ENCODE results near the gene NUMB.

The NUMB gene

DNA sequence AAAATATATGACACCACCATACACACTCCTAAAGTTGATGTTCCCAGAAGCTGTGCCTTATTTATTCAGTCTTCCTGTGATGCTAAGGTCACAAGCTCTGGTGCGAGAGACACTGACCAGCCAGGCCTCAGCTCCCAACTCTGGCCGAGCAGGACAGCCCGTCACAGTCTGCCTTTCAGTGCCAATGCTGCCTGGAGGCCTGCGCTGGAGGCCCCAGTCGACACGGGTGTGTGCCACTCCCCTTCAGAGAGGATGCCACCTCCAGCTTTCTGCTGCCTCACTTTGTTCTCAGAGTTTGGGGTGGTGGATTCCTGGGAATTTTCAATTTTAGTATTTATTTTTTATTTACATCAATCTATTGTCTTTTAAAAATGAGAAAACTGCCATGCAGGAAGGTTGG, 228.3 kb downstream of the NUMB start:
- DNase-seq (ENCODE audit: low read depth) = no peak
- TF ChIP-seq, protein P1, sequence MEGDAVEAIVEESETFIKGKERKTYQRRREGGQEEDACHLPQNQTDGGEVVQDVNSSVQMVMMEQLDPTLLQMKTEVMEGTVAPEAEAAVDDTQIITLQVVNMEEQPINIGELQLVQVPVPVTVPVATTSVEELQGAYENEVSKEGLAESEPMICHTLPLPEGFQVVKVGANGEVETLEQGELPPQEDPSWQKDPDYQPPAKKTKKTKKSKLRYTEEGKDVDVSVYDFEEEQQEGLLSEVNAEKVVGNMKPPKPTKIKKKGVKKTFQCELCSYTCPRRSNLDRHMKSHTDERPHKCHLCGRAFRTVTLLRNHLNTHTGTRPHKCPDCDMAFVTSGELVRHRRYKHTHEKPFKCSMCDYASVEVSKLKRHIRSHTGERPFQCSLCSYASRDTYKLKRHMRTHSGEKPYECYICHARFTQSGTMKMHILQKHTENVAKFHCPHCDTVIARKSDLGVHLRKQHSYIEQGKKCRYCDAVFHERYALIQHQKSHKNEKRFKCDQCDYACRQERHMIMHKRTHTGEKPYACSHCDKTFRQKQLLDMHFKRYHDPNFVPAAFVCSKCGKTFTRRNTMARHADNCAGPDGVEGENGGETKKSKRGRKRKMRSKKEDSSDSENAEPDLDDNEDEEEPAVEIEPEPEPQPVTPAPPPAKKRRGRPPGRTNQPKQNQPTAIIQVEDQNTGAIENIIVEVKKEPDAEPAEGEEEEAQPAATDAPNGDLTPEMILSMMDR (IDR thresholded peaks at IDR 0.05; ENCODE audit: control insufficient read depth, extremely low read depth, insufficient read depth) = no peak
- H3K4me3 ChIP-seq (ENCODE audit: low read depth, low read length) = no peak overlapping the region

DNA sequence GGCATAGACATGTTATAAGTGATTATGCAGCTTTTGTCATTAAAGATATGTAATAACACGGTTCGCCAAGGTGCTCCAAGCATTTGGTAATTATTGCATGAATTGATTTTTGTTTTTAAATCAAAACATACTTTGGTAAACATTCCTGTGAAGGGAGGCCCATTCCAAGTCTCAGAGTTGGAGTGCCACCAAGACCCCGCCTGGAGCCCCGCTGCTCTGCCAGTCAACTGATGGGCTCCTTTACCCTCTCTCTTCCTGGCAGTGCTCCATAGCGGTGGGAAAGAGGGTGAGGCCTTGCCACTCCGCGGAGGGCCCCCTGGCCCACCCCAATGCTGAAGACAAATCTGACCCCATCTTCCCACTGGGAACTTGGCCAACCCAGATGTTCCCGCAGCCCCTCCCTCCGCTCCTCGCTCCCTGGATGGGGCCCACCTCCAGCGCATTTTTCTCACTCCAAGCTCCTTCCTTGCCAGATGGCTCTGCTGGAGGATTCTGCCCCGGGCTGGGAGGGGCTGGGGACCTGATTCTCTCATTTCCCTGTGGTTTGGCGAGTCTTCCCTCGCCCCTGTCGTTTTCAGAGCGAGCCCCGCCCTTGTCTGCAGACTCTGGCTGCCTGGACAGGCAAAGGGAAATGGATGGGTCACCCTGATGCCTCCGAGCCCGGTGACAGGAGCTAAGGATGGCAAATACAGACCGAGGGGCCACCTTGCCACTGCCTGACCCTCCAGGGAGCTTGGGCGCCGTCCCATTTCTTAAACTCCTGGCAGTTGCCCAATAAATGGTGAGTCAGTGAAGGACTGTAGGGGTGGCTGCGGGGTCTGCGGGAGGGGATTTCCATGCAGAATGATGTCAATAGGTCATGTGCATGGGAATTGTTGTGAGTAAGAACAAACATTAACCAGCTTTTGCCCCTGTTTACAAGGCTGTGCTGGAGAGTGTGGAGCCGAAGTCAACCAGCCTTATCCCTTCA, 230.2 kb downstream of the NUMB start:
- TF ChIP-seq, protein P1 (IDR thresholded peaks at IDR 0.05; ENCODE audit: control insufficient read depth, extremely low read depth, insufficient read depth) = no peak
- H3K4me3 ChIP-seq (ENCODE audit: low read depth, low read length) = no peak overlapping the region
- no peak for DNase-seq (ENCODE audit: low read depth)

DNA sequence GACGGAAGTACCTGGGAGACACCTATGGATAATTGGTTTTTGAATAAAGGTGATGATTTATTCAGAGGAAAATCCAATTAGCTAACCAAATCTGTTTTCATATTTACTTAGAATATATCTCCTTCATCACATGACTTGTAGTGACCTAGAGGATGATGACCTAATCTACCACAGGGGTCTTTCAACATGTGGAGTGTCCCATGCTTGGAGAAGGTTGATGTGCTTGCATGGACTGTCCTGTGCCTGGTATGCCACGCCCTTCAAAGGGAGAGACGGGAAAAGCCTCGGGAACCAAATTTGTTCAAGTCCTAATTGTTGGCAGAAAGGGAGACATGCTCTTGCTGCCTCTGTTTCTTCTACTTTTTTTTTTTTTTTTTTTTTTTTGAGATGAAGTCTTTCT, 232.8 kb downstream of the NUMB start:
- DNase-seq (ENCODE audit: low read depth) = no peak
- no peak overlapping the region for H3K4me3 ChIP-seq (ENCODE audit: low read depth, low read length)
- TF ChIP-seq, protein P1 (IDR thresholded peaks at IDR 0.05; ENCODE audit: control insufficient read depth, extremely low read depth, insufficient read depth) = no peak

Measured in LNCaP clone FGC (cell line).